IMR-90 (cell line): ENCODE data around the gene EFS. TPM values are rescaled to one million over a fixed set of nuclear protein-coding genes. Genes with fewer than 3 reads are reported as not detected.

Experiments
- ATAC-seq: fragments of 200-7000 bp; cut with Tn5 transposase; 2 replicates; pipeline ENCODE4 v1.9.1; 2020; ENCODE audit warnings: low read depth, mild to moderate bottlenecking, moderate library complexity
- BruUV-seq: library from RNA; stranded (reverse); fragments of 400-500 nt; replicated peaks from 2 replicates; lab custom pipeline; 2021; lab: Mats Ljungman, UMichigan
- CTCF ChIA-PET: fragments of 300-600 bp; formaldehyde crosslinking; extraction: SDS; loops from one replicate; lab custom pipeline; 2021; ENCODE audit warnings: antibody characterized with exemption; lab: Yijun Ruan, JAX
- POLR2A ChIA-PET: fragments of 300-600 bp; sonication (Branson Sonifier 250); formaldehyde crosslinking; loops from one replicate; lab custom pipeline; 2022; ENCODE audit warnings: antibody characterized with exemption; ENCODE audit not compliant: unreplicated experiment; lab: Charles Lee
- DNase-seq: peaks from one replicate; pipeline ENCODE4 v3.0.0; 2013
- H2AFZ ChIP-seq: replicated peaks from 2 replicates; pipeline ENCODE3; 2013; ENCODE audit warnings: low read length, mild to moderate bottlenecking; ENCODE audit not compliant: poor library complexity
- H2AK5ac ChIP-seq: 2 replicates; pipeline ENCODE4 v1.6.1; 2013; ENCODE audit warnings: low read depth, low read length, inconsistent platforms
- H2AK9ac ChIP-seq: replicated peaks from 2 replicates; pipeline ENCODE3; 2013; ENCODE audit warnings: mild to moderate bottlenecking, low read depth, low read length, moderate library complexity; ENCODE audit not compliant: poor library complexity
- H2BK120ac ChIP-seq: 2 replicates; pipeline ENCODE4 v1.6.1; 2013; ENCODE audit warnings: low read depth, low read length, inconsistent platforms
- H2BK15ac ChIP-seq: 3 replicates; pipeline ENCODE4 v1.6.1; 2013; ENCODE audit warnings: low read depth, low read length, inconsistent platforms
- H2BK20ac ChIP-seq: 2 replicates; pipeline ENCODE4 v1.6.1; 2013; ENCODE audit warnings: low read depth, mild to moderate bottlenecking, inconsistent platforms, low read length, moderate library complexity
- H2BK5ac ChIP-seq: 2 replicates; pipeline ENCODE4 v1.6.1; 2013; ENCODE audit warnings: mild to moderate bottlenecking, low read depth, low read length, inconsistent platforms; ENCODE audit not compliant: poor library complexity, severe bottlenecking
- H3K14ac ChIP-seq: replicated peaks from 2 replicates; pipeline ENCODE4 v1.6.1; 2013; ENCODE audit warnings: low read depth, low read length, inconsistent platforms
- H3K18ac ChIP-seq: 2 replicates; pipeline ENCODE4 v1.6.1; 2013; ENCODE audit warnings: low read depth, low read length, control low read depth
- H3K23ac ChIP-seq: 2 replicates; pipeline ENCODE4 v1.6.1; 2013; ENCODE audit warnings: low read depth, low read length, inconsistent platforms
- H3K27ac ChIP-seq: 2 replicates; pipeline ENCODE4 v1.5.1; 2013; ENCODE audit warnings: mild to moderate bottlenecking, control low read depth, low read length; ENCODE audit not compliant: insufficient read depth
- H3K27me3 ChIP-seq: 2 replicates; pipeline ENCODE4 v1.6.1; 2013; ENCODE audit warnings: low read length; ENCODE audit not compliant: control insufficient read depth, insufficient read depth
- H3K36me3 ChIP-seq: 2 replicates; pipeline ENCODE4 v1.6.1; 2013; ENCODE audit warnings: low read length, mixed read lengths; ENCODE audit not compliant: control insufficient read depth, insufficient read depth
- H3K4ac ChIP-seq: 2 replicates; pipeline ENCODE4 v1.6.1; 2013; ENCODE audit warnings: low read depth, low read length, inconsistent platforms
- H3K4me1 ChIP-seq: 2 replicates; pipeline ENCODE4 v1.6.1; 2013; ENCODE audit warnings: low read length, mixed read lengths; ENCODE audit not compliant: control insufficient read depth, insufficient read depth
- H3K4me2 ChIP-seq: 2 replicates; pipeline ENCODE4 v1.6.1; 2013; ENCODE audit warnings: low read depth, mild to moderate bottlenecking, control low read depth, low read length, moderate library complexity
- H3K4me3 ChIP-seq: 2 replicates; pipeline ENCODE4 v1.5.1; 2013; ENCODE audit warnings: low read depth, mild to moderate bottlenecking, control low read depth, low read length, moderate library complexity; ENCODE audit not compliant: insufficient read depth
- H3K56ac ChIP-seq: 2 replicates; pipeline ENCODE4 v1.6.1; 2013; ENCODE audit warnings: low read length, inconsistent platforms; ENCODE audit not compliant: insufficient read depth; ENCODE audit errors: extremely low read depth
- H3K79me1 ChIP-seq, 2 experiments: 2 replicates each; pipeline ENCODE4 v1.6.1; 2013; ENCODE audit warnings: low read length in 2 of 2, inconsistent platforms in 1 of 2, low read depth in 1 of 2
- H3K9ac ChIP-seq: 2 replicates; pipeline ENCODE4 v1.6.1; 2013; ENCODE audit warnings: low read depth, low read length, control low read depth
- H3K9me1 ChIP-seq: 2 replicates; pipeline ENCODE4 v1.6.1; 2013; ENCODE audit warnings: low read length, inconsistent platforms; ENCODE audit not compliant: insufficient read depth
- H3K9me3 ChIP-seq: 2 replicates; pipeline ENCODE4 v1.6.1; 2013; ENCODE audit warnings: low read length; ENCODE audit not compliant: control insufficient read depth, insufficient read depth
- H4K20me1 ChIP-seq: 2 replicates; pipeline ENCODE4 v1.6.1; 2013; ENCODE audit warnings: low read length, inconsistent platforms; ENCODE audit not compliant: insufficient read depth
- H4K5ac ChIP-seq: 2 replicates; pipeline ENCODE4 v1.6.1; 2013; ENCODE audit warnings: mild to moderate bottlenecking, low read depth, low read length, control low read depth
- H4K8ac ChIP-seq, 2 experiments: 2 replicates each; pipeline ENCODE4 v1.6.1; 2013; ENCODE audit warnings: low read depth in 2 of 2, low read length in 2 of 2, control low read depth in 1 of 2, inconsistent platforms in 1 of 2
- H4K91ac ChIP-seq: 2 replicates; pipeline ENCODE4 v1.6.1; 2013; ENCODE audit warnings: low read depth, low read length, inconsistent platforms; ENCODE audit not compliant: insufficient read depth
- BHLHE40 ChIP-seq: fragments of 150-350 bp; IDR thresholded peaks from 2 replicates; pipeline ENCODE4 v1.6.1; 2016; ENCODE audit warnings: mild to moderate bottlenecking, low read depth, low read length
- CEBPB ChIP-seq: IDR thresholded peaks from 2 replicates; pipeline ENCODE4 v1.6.1; 2012; ENCODE audit warnings: low read depth, low read length, improper control_type of control experiment
- CHD1 ChIP-seq: IDR thresholded peaks from 2 replicates; pipeline ENCODE4 v1.6.1; 2012; ENCODE audit warnings: low read depth, low read length, improper control_type of control experiment
- CTCF ChIP-seq: conservative IDR thresholded peaks from 2 replicates; pipeline ENCODE4 v1.5.1; 2012; ENCODE audit warnings: mild to moderate bottlenecking, low read depth, low read length, improper control_type of control experiment
- ELK1 ChIP-seq: fragments of 150-350 bp; IDR thresholded peaks from 2 replicates; pipeline ENCODE4 v1.6.1; 2016; ENCODE audit warnings: low read depth, mild to moderate bottlenecking, low read length, moderate library complexity, borderline replicate concordance
- FOS ChIP-seq: fragments of 150-350 bp; IDR thresholded peaks from 2 replicates; pipeline ENCODE4 v1.6.1; 2016; ENCODE audit warnings: low read depth, low read length
- MAFK ChIP-seq: IDR thresholded peaks from 2 replicates; pipeline ENCODE4 v1.6.1; 2012; ENCODE audit warnings: low read depth, low read length, improper control_type of control experiment
- MAZ ChIP-seq: IDR thresholded peaks from 2 replicates; pipeline ENCODE4 v1.6.1; 2012; ENCODE audit warnings: low read depth, mild to moderate bottlenecking, low read length, improper control_type of control experiment, moderate library complexity, borderline replicate concordance
- MXI1 ChIP-seq: IDR thresholded peaks from 2 replicates; pipeline ENCODE4 v1.6.1; 2012; ENCODE audit warnings: low read depth, mild to moderate bottlenecking, low read length, moderate library complexity, borderline replicate concordance
- POLR2A ChIP-seq: IDR thresholded peaks from 2 replicates; pipeline ENCODE4 v1.6.1; 2012; ENCODE audit warnings: mild to moderate bottlenecking, low read depth, low read length
- RAD21 ChIP-seq: IDR thresholded peaks from 2 replicates; pipeline ENCODE4 v1.6.1; 2012; ENCODE audit warnings: low read length, improper control_type of control experiment
- RCOR1 ChIP-seq: IDR thresholded peaks from 2 replicates; pipeline ENCODE4 v1.6.1; 2012; ENCODE audit warnings: mild to moderate bottlenecking, low read length, improper control_type of control experiment; ENCODE audit not compliant: insufficient replicate concordance
- SMC3 ChIP-seq: fragments of 150-350 bp; IDR thresholded peaks from 2 replicates; pipeline ENCODE4 v1.6.1; 2016; ENCODE audit warnings: low read depth, mild to moderate bottlenecking, antibody characterized with exemption, low read length, moderate library complexity
- USF2 ChIP-seq: fragments of 150-350 bp; IDR thresholded peaks from 2 replicates; pipeline ENCODE4 v1.6.1; 2017; ENCODE audit warnings: mild to moderate bottlenecking, antibody characterized with exemption, low read length, low read depth
- WGBS, 2 experiments: methylation state at CpG; one replicate each; pipeline versions ENCODE4 v1.1.5 to v1.1.7; 2013; ENCODE audit warnings: missing lambda C conversion rate in 2 of 2; ENCODE audit not compliant: insufficient read length in 1 of 2; ENCODE audit errors: extremely low coverage in 2 of 2; 5-methylcytosine and 5-hydroxymethylcytosine counted together
- dilution Hi-C: fragments of 300-500 bp; cut with HindIII; formaldehyde crosslinking; loops from one replicate; pipeline ENCODE4 v1.14.3; 2018; ENCODE audit warnings: low sequenced_read_pairs; ENCODE audit not compliant: unreplicated experiment
- in situ Hi-C: fragments of 300-500 bp; cut with MboI; formaldehyde crosslinking; loops from 3 replicates; pipeline ENCODE4 v1.14.3; 2019; ENCODE audit warnings: low sequenced_read_pairs, inconsistent platforms, mixed read lengths
- intact Hi-C: fragments of 100-400 bp; cut with micrococcal nuclease; formaldehyde crosslinking; loops from 2 replicates; pipeline ENCODE4 v1.10.0; 2022
- polyA plus RNA-seq, 3 experiments: library from polyadenylated mRNA; depleted of rRNA; stranded (reverse); fragments of >200 nt; gene quantifications; 2 replicates each; pipeline ENCODE4 v1.2.3, GENCODE V29; 2012; ENCODE audit warnings: low replicate concordance in 1 of 3
- total RNA-seq: library from RNA; depleted of rRNA; stranded (reverse); fragments of >200 nt; gene quantifications from 2 replicates; pipeline ENCODE4 v1.2.3, GENCODE V29; 2012

EFS gene
- total and polyA plus RNA-seq, 2 of the 4 experiments (the other 2 are of a cell fraction): 2.2 to 11.6 TPM

GRCh38 chr14:23406725-23407355 is 41.9 kb upstream of the EFS start:
- ChIA-PET POLR2A (no interaction called here), CTCF (no interaction called here)
- Histone ChIP-seq H3K79me1 (no peaks in the 10 kb centered on the region), H4K5ac (no peak overlapping the region), H4K91ac (no peak overlapping the region), H3K4me3 (no peak overlapping the region), H2AK5ac (no peak overlapping the region), H2BK120ac (no peak overlapping the region), H3K23ac (no peak overlapping the region), H4K8ac (no peak overlapping the region), H2BK20ac (no peak overlapping the region), H3K4me2 (no peak overlapping the region), H4K20me1 (no peaks in the 10 kb centered on the region), H3K14ac (no peak overlapping the region), H3K27me3 (peaks cover 56% of the 10 kb centered on the region), H3K56ac (no peak overlapping the region), H3K4me1 (no peaks in the 10 kb centered on the region), H3K4ac (no peak overlapping the region), H2AFZ (no peak overlapping the region), H3K9me3 (no peaks in the 10 kb centered on the region), H3K9me1 (no peaks in the 10 kb centered on the region), H3K27ac (no peak overlapping the region), H3K36me3 (no peaks in the 10 kb centered on the region), H2AK9ac (no peak overlapping the region), H3K18ac (no peak overlapping the region), H2BK5ac (no peak overlapping the region), H3K9ac (no peak overlapping the region), H2BK15ac (no peak overlapping the region)
- no peak for DNase-seq
- no peak for ATAC-seq
- intact Hi-C loops (no loop called here), dilution Hi-C loops (no loop called here), in situ Hi-C loops (no loop called here)
- 74% methylated on average over 11 of the region's 15 CpGs; no CpG with 5 or more reads in 1 of the 2 experiments for WGBS, 2 experiments
- TF ChIP-seq MAZ (no peak), RCOR1 (no peak), ELK1 (no peak), RAD21 (no peak), MAFK (no peak), CTCF (no peak), SMC3 (no peak), POLR2A (no peak), BHLHE40 (no peak), MXI1 (no peak), USF2 (no peak), CHD1 (no peak), FOS (no peak), CEBPB (no peak)
- no TSS peak for BruUV-seq
